ENCODE measurements around the gene SEC11A. TPM values are rescaled to one million over a fixed set of nuclear protein-coding genes. Genes with fewer than 3 reads are reported as not detected.
A peak's percentile ranks its signal among the peaks of the same experiment; 100 is the strongest.
"Not testable (repeated sequence)": the region's sequence is repeated elsewhere in the genome, so short reads cannot be mapped to it uniquely, and the experiment has no call there.

The SEC11A gene
- polyA plus RNA-seq, 2 donors = 67.3 to 74.6 TPM

DNA sequence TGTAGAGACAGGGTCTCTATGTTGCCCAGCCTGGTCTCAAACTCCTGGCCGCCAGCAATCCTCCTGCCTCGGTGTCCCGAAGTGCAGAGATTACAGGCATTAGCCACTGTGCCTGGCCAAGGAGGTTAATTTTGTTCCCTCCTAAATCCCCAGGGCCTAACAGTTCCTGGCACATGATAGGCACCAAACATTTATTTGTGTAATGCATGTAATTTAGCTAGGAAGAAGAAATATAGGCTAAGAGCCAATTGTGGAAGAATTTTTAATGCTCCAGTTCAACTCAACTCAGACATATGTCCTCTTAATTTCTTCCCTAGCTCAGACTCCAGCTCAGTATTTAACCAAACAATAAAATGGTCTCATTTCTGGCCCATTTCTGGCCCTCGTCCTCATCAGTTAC is 24.8 kb upstream of the SEC11A start:
- Histone ChIP-seq H3K4me3 (ENCODE audit: low read depth in 1 of 2, low read length in 2 of 2) (no peak overlapping the region), H3K36me3 (ENCODE audit: control insufficient read depth in 2 of 2, insufficient read depth in 2 of 2, low read length in 1 of 2) (no peaks in the 10 kb centered on the region), H3K9me3 (ENCODE audit: control insufficient read depth in 2 of 2, insufficient read depth in 1 of 2, low read depth in 1 of 2, low read length in 1 of 2) (no peaks in the 10 kb centered on the region), H3K27me3 (ENCODE audit: control insufficient read depth in 1 of 2, insufficient read depth in 2 of 2, low read length in 2 of 2) (no peaks in the 10 kb centered on the region), H3K27ac (ENCODE audit: low read depth in 2 of 2, low read length in 1 of 2) (no peak overlapping the region), H3K4me1 (ENCODE audit: control insufficient read depth in 2 of 2, insufficient read depth in 2 of 2, low read length in 1 of 2) (no peaks in the 10 kb centered on the region)
- 51 to 52% methylated on average over 4 of the region's 4 CpGs for WGBS, 2 donors

DNA sequence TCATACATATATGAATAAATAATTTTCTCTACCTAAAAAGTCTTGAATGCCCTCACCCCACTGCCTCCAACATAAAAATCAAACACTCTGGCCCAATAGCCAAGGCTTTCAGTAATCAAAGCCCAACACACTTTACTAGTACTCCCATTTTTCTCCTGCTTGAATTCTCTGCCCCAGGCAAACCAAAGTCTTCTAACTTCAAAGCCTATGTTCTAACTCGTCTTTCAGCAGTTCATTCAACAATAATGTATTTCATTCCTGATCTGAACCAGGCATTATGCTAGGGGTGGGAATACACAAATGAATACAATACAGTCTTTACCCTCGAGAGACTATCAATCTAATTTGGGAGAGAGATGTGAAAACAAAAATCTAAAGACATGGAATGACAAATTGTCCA is 21.1 kb upstream of the SEC11A start:
- Histone ChIP-seq H3K27me3 (ENCODE audit: control insufficient read depth in 1 of 2, insufficient read depth in 2 of 2, low read length in 2 of 2) (no peaks in the 10 kb centered on the region), H3K36me3 (ENCODE audit: control insufficient read depth in 2 of 2, insufficient read depth in 2 of 2, low read length in 1 of 2) (no peaks in the 10 kb centered on the region), H3K27ac (ENCODE audit: low read depth in 2 of 2, low read length in 1 of 2) (no peak overlapping the region), H3K4me3 (ENCODE audit: low read depth in 1 of 2, low read length in 2 of 2) (no peak overlapping the region), H3K9me3 (ENCODE audit: control insufficient read depth in 2 of 2, insufficient read depth in 1 of 2, low read depth in 1 of 2, low read length in 1 of 2) (no peaks in the 10 kb centered on the region), H3K4me1 (ENCODE audit: control insufficient read depth in 2 of 2, insufficient read depth in 2 of 2, low read length in 1 of 2) (no peaks in the 10 kb centered on the region)
- WGBS, 2 donors = 42 to 43% methylated on average over 2 of the region's 2 CpGs

DNA sequence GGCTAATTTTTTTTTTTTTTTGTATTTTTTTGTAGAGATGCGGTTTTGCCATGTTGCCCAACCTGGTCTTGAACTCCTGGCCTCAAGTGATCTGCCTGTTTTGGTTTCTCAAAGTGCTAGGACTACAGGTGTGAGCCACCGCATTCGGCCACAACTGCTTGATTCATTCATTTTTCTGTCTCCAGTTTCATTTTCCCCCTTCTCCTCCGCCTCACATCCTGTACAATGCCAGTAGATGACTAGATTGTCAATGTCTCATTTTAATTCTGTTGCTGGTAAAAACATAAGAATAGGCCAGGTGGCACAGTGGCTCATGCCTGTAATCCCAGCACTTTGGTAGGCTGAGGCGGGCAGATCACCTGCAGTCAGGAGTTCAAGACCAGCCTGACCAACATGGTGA is 20.4 kb upstream of the SEC11A start:
- no peaks in the 10 kb centered on the region for H3K36me3 ChIP-seq (ENCODE audit: control insufficient read depth in 2 of 2, insufficient read depth in 2 of 2, low read length in 1 of 2)
- H3K27ac ChIP-seq (ENCODE audit: low read depth in 2 of 2, low read length in 1 of 2) = no peak overlapping the region
- H3K9me3 ChIP-seq (ENCODE audit: control insufficient read depth in 2 of 2, insufficient read depth in 1 of 2, low read depth in 1 of 2, low read length in 1 of 2) = no peaks in the 10 kb centered on the region
- H3K4me3 ChIP-seq (ENCODE audit: low read depth in 1 of 2, low read length in 2 of 2) = no peak overlapping the region
- H3K27me3 ChIP-seq (ENCODE audit: control insufficient read depth in 1 of 2, insufficient read depth in 2 of 2, low read length in 2 of 2) = no peaks in the 10 kb centered on the region
- 79 to 82% methylated on average over 5 of the region's 5 CpGs for WGBS, 2 donors
- H3K4me1 ChIP-seq (ENCODE audit: control insufficient read depth in 2 of 2, insufficient read depth in 2 of 2, low read length in 1 of 2) = no peaks in the 10 kb centered on the region

DNA sequence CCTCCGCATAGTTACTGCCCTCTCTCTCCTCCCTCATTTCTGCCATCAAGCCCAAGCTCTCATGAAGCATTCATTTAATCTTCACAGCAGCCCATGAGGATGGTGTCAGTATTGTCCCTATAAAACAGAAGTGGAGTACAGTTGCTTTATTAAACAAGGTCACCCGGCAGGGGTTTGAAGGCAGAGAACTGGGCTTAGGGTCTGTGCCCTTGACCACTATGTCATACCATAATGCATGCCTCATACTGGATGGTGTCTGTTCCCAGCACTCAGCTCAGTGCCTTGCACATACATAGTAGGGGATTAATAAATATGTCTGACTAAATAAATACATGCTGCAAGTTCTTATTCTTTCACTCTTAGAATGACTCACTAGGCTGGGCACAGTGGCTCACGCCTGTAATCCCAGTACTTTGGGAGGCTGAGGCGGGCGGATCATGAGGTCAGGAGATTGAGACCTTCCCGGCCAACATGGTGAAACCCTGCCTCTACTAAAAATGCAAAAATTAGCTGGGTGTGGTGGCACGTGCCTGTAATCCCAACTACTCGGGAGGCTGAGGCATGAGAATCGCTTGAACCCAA is 19.6 kb upstream of the SEC11A start:
- not testable (repeated sequence) for H3K36me3 ChIP-seq (ENCODE audit: control insufficient read depth in 2 of 2, insufficient read depth in 2 of 2, low read length in 1 of 2); H3K4me1 ChIP-seq (ENCODE audit: control insufficient read depth in 2 of 2, insufficient read depth in 2 of 2, low read length in 1 of 2); H3K27me3 ChIP-seq (ENCODE audit: control insufficient read depth in 1 of 2, insufficient read depth in 2 of 2, low read length in 2 of 2); H3K9me3 ChIP-seq (ENCODE audit: control insufficient read depth in 2 of 2, insufficient read depth in 1 of 2, low read depth in 1 of 2, low read length in 1 of 2)
- Histone ChIP-seq H3K27ac (ENCODE audit: low read depth in 2 of 2, low read length in 1 of 2) (peak overlapping the region; percentile 87 to 95), H3K4me3 (ENCODE audit: low read depth in 1 of 2, low read length in 2 of 2) (peak overlapping the region; percentile 5 to 34)
- 46 to 48% methylated on average over 9 of the region's 9 CpGs for WGBS, 2 donors

DNA sequence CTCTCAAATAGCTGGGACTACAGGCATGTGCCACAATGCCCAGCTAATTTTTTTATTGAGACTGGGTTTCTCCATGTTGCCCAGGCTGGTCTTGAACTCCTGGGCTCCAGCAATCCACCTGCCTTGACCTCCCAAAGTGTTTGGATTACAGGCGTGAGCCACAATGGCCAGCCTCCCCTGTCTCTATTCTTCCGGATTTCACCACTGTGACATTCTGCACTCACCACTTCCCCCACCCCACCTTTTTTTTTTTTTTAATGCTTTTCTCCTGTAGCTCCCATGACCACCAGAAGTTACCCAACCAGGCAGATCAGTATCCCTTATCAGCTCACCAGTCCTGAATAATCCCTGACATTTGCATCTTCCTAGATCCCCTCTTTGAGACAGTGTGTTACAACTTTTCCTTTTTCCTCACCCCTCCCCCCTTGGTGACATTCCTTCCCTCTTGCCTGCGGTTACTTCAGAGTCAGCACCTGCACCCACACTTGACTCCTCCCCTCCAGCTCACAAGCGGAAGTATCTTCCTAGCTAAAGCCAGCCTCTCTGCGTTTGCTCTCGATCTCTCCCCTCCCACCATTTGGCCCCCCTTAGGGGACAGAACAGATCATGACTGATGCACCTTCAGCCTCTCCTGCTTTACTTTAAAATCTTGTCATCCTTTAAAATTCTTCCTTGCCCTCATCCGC is 19.0 kb upstream of the SEC11A start:
- Histone ChIP-seq H3K27ac (ENCODE audit: low read depth in 2 of 2, low read length in 1 of 2) (peak overlapping the region; percentile 87 to 95), H3K9me3 (ENCODE audit: control insufficient read depth in 2 of 2, insufficient read depth in 1 of 2, low read depth in 1 of 2, low read length in 1 of 2) (no peaks in the 10 kb centered on the region), H3K27me3 (ENCODE audit: control insufficient read depth in 1 of 2, insufficient read depth in 2 of 2, low read length in 2 of 2) (no peaks in the 10 kb centered on the region), H3K4me3 (ENCODE audit: low read depth in 1 of 2, low read length in 2 of 2) (peak overlapping the region; percentile 5 to 34), H3K36me3 (ENCODE audit: control insufficient read depth in 2 of 2, insufficient read depth in 2 of 2, low read length in 1 of 2) (no peaks in the 10 kb centered on the region), H3K4me1 (ENCODE audit: control insufficient read depth in 2 of 2, insufficient read depth in 2 of 2, low read length in 1 of 2) (no peaks in the 10 kb centered on the region)
- WGBS, 2 donors = 25 to 26% methylated on average over 7 of the region's 7 CpGs

DNA sequence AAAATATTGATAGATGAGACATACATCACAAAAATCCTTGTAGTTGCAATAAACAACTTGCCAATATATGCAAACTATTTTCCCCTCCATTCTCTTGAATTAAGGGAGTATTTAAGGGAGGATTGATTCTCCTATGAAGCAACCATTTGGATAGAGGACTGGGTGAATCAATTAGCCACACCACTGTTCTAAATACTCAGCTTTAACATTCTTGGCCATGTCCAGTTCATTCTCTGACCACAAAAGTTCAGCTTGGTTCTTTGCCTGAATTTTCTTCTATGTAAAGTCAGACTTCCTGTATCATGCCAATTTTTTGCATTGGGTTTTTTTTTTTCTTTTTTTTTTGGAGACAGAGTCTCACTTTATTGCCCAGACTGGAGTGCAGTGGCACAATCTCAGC is 15.8 kb upstream of the SEC11A start:
- Histone ChIP-seq H3K4me1 (ENCODE audit: control insufficient read depth in 2 of 2, insufficient read depth in 2 of 2, low read length in 1 of 2) (no peaks in the 10 kb centered on the region), H3K27me3 (ENCODE audit: control insufficient read depth in 1 of 2, insufficient read depth in 2 of 2, low read length in 2 of 2) (no peaks in the 10 kb centered on the region), H3K4me3 (ENCODE audit: low read depth in 1 of 2, low read length in 2 of 2) (no peak overlapping the region), H3K36me3 (ENCODE audit: control insufficient read depth in 2 of 2, insufficient read depth in 2 of 2, low read length in 1 of 2) (no peaks in the 10 kb centered on the region), H3K9me3 (ENCODE audit: control insufficient read depth in 2 of 2, insufficient read depth in 1 of 2, low read depth in 1 of 2, low read length in 1 of 2) (no peaks in the 10 kb centered on the region), H3K27ac (ENCODE audit: low read depth in 2 of 2, low read length in 1 of 2) (no peak overlapping the region)

DNA sequence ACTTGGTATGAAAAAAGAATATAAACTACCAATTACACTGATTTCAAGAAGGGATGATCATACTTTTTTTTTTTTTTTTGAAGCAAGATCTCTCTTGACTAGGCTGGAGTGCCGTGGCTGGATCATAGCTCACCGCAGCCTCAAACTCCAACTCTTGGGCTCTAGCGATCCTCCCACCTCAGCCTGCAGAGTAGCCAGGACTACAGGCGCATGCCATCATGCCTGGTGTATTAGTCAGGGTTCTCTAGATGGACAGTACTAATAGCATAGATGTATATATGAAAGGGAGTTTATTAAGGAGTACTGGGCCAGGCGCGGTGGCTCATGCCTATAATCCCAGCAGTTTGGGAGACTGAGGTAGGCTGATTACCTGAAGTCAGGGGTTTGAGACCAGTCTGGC is 11.5 kb upstream of the SEC11A start:
- H3K27me3 ChIP-seq (ENCODE audit: control insufficient read depth in 1 of 2, insufficient read depth in 2 of 2, low read length in 2 of 2) = no peaks in the 10 kb centered on the region
- no peaks in the 10 kb centered on the region for H3K4me1 ChIP-seq (ENCODE audit: control insufficient read depth in 2 of 2, insufficient read depth in 2 of 2, low read length in 1 of 2)
- H3K36me3 ChIP-seq (ENCODE audit: control insufficient read depth in 2 of 2, insufficient read depth in 2 of 2, low read length in 1 of 2) = no peaks in the 10 kb centered on the region
- 95 to 99% methylated on average over 6 of the region's 6 CpGs for WGBS, 2 donors
- no peak overlapping the region for H3K4me3 ChIP-seq (ENCODE audit: low read depth in 1 of 2, low read length in 2 of 2)
- H3K27ac ChIP-seq (ENCODE audit: low read depth in 2 of 2, low read length in 1 of 2) = no peak overlapping the region
- H3K9me3 ChIP-seq (ENCODE audit: control insufficient read depth in 2 of 2, insufficient read depth in 1 of 2, low read depth in 1 of 2, low read length in 1 of 2) = no peaks in the 10 kb centered on the region

DNA sequence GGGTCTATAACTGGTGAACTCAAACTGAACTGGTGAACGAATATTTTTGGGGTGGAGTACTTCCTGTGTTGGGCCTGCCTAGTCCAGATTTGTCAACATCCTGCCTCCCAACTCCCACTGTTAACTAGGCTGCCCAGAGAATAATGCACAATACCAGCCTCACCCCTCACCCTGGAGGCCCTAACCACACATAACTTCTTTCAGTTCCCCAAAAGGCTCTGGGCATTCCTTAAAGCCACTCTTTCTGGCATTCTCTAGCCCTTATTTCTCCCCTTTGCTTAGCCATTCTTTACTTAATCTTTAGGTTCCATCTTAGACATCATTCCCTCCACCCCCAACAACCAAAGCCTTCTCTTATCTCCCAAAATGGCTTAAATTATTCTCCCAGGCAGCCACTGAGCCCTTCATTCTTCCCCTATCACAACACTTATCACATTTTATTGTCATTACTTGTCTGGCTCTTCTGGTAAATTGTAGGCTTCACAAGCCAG is 9.1 kb upstream of the SEC11A start:
- 15 to 19% methylated on average over 1 of the region's 1 CpG for WGBS, 2 donors
- Histone ChIP-seq H3K27me3 (ENCODE audit: control insufficient read depth in 1 of 2, insufficient read depth in 2 of 2, low read length in 2 of 2) (no peaks in the 10 kb centered on the region), H3K4me3 (ENCODE audit: low read depth in 1 of 2, low read length in 2 of 2) (no peak overlapping the region), H3K36me3 (ENCODE audit: control insufficient read depth in 2 of 2, insufficient read depth in 2 of 2, low read length in 1 of 2) (no peaks in the 10 kb centered on the region), H3K4me1 (ENCODE audit: control insufficient read depth in 2 of 2, insufficient read depth in 2 of 2, low read length in 1 of 2) (no peaks in the 10 kb centered on the region), H3K9me3 (ENCODE audit: control insufficient read depth in 2 of 2, insufficient read depth in 1 of 2, low read depth in 1 of 2, low read length in 1 of 2) (no peaks in the 10 kb centered on the region), H3K27ac (ENCODE audit: low read depth in 2 of 2, low read length in 1 of 2) (peak overlapping the region; percentile 9 to 15)

DNA sequence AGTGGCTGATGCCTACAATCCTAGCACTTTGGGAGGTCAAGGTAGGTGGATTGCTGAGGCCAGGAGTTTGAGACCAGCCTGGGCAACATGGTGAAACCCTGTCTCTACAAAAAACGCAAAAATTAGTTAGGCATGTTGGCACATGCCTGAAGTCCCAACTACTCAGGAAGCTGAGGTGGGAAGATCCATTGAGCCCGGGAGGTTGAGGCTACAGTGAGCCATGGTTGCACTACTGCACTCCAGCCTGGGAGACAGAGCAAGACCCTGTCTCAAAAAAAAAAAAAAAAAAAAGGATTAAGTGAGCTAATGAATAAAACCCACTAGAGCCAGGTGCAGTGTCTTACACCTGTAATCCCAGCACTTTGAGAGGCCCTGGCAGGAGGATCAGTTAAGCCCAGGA is 6.7 kb upstream of the SEC11A start:
- Histone ChIP-seq H3K27ac (ENCODE audit: low read depth in 2 of 2, low read length in 1 of 2) (no peak overlapping the region), H3K4me1 (ENCODE audit: control insufficient read depth in 2 of 2, insufficient read depth in 2 of 2, low read length in 1 of 2) (no peaks in the 10 kb centered on the region), H3K27me3 (ENCODE audit: control insufficient read depth in 1 of 2, insufficient read depth in 2 of 2, low read length in 2 of 2) (no peaks in the 10 kb centered on the region), H3K9me3 (ENCODE audit: control insufficient read depth in 2 of 2, insufficient read depth in 1 of 2, low read depth in 1 of 2, low read length in 1 of 2) (no peaks in the 10 kb centered on the region), H3K36me3 (ENCODE audit: control insufficient read depth in 2 of 2, insufficient read depth in 2 of 2, low read length in 1 of 2) (no peaks in the 10 kb centered on the region), H3K4me3 (ENCODE audit: low read depth in 1 of 2, low read length in 2 of 2) (no peak overlapping the region)
- 65 to 81% methylated on average over 2 of the region's 2 CpGs for WGBS, 2 donors

DNA sequence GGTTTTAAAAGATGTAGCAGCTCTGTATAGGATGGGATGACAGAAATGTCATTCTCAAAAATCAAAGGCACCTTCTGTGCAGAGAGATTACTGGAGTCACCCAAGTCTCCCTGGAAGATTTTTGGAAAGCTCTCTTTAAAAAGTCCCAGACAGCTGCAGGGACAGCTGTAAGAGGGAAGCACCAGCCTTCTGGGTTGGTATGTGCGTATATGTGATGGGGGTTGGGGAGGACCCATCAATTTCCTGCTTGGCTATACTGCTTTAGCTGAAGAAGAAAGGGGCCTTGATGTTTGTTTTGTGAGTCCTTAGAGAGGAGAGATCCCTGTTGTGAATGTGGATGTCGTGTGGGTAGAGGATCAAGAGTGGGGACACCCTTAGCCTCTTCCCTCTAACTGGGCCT is 5.4 kb upstream of the SEC11A start:
- Histone ChIP-seq H3K9me3 (ENCODE audit: control insufficient read depth in 2 of 2, insufficient read depth in 1 of 2, low read depth in 1 of 2, low read length in 1 of 2) (no peaks in the 10 kb centered on the region), H3K4me1 (ENCODE audit: control insufficient read depth in 2 of 2, insufficient read depth in 2 of 2, low read length in 1 of 2) (peaks cover 0 to 3% of the 10 kb centered on the region in 2 donors), H3K36me3 (ENCODE audit: control insufficient read depth in 2 of 2, insufficient read depth in 2 of 2, low read length in 1 of 2) (no peaks in the 10 kb centered on the region), H3K27ac (ENCODE audit: low read depth in 2 of 2, low read length in 1 of 2) (no peak overlapping the region), H3K27me3 (ENCODE audit: control insufficient read depth in 1 of 2, insufficient read depth in 2 of 2, low read length in 2 of 2) (no peaks in the 10 kb centered on the region), H3K4me3 (ENCODE audit: low read depth in 1 of 2, low read length in 2 of 2) (no peak overlapping the region)
- 71 to 73% methylated on average over 2 of the region's 2 CpGs for WGBS, 2 donors

Measured in esophagus (tissue), 2 donors.